Mucosa of descending colon (tissue), 3 donors: ENCODE data around the gene GRPEL1. TPM values are rescaled to one million over a fixed set of nuclear protein-coding genes. Genes with fewer than 3 reads are reported as not detected.

Source experiments
- ATAC-seq: fragments of 200-7000 bp; cut with Tn5 transposase; one replicate; pipeline ENCODE4 v1.9.1; 2020; ENCODE audit warnings: mild to moderate bottlenecking, moderate library complexity
- DNase-seq, 3 donors: peaks; one replicate each; pipeline ENCODE4 v3.0.0-alpha.2; 2020
- H3K36me3 ChIP-seq: fragments of 200-600 bp; one replicate; pipeline ENCODE4 v1.8.0; 2021; ENCODE audit warnings: low read depth, mild to moderate bottlenecking
- H3K4me1 ChIP-seq: fragments of 200-600 bp; one replicate; pipeline ENCODE4 v1.8.0; 2021; ENCODE audit warnings: low read depth, mild to moderate bottlenecking
- H3K4me3 ChIP-seq: fragments of 200-600 bp; one replicate; pipeline ENCODE4 v1.8.0; 2021; ENCODE audit warnings: mild to moderate bottlenecking
- H3K9me3 ChIP-seq: fragments of 200-600 bp; one replicate; pipeline ENCODE4 v1.8.0; 2021; ENCODE audit warnings: mild to moderate bottlenecking
- intact Hi-C, 2 donors: fragments of 100-400 bp; cut with DNase I in 1 of 2; cut with micrococcal nuclease in 1 of 2; formaldehyde crosslinking; loops; one replicate each; pipeline versions ENCODE4 v1.11.0 to v1.11.1; 2022; cut with DNase I, micrococcal nuclease
- total RNA-seq, 3 donors: library from RNA; stranded (reverse); fragmentation: NEBNext Ultra II Directional in 2 of 3; extraction: Animal tissue kit (Norgen Biotek cat#: 25700) in 2 of 3; gene quantifications; one replicate each; pipeline versions ENCODE4 v1.2.1 to v1.2.4, GENCODE V29; 2021 to 2023
- TF ChIP-seq, protein P1 (sequence below): fragments of 200-600 bp; IDR thresholded peaks from one replicate; pipeline ENCODE4 v1.8.0; 2022; ENCODE audit warnings: antibody characterized with exemption, mild to moderate bottlenecking
- donor health status: DM: no; HTN: no; CAD: no; lungs with moderate emphysema.
- donor health status: DM: no; HTN: no; CAD: no.
- donor health status: DM: no; HTN: yes; CAD: no.

GRPEL1 gene
- total RNA-seq, 3 donors from 2014 or later, result 27.5 to 31.5 (median 28.4) TPM

DNA sequence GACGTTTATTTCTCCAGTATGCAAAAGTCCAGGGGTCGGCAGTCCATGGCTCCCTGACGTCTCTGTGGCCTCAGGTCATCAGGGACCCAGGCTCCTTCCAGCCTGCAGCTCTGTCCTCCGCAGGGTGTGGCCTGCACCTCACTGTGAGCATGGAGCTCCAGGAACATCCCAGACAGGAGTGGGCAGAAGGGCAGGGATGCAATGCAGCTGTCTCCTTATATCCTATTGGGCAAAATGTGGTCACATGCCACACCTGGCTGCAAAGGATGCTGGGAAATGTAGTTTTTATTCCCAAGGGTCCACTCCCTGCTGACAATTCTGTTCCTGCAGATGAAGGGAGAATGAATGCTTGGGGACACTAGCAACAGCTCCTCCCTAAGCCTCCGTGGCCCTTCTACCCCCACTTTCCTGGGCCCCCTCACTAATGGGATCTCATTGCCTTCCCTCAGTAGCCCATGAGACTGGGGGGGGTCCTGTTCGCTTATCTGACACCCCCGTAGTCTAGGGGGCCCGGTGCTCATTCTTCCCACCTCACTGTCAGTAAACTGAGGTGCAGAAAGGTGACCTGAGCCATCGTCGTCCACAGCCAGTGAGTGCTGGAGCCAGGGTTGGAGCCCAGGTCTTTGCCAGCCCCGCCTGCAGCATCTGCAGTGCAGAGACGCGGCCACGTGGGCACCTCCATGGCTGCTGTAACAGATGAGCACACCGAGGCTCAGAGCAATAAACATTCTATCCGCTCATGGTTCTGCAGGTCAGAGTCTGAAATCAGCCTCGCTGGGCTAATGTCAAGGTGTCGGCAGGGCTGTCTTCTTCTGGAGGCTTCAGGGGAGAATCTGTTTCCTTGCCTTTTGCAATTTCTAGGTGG lies 5.9 kb upstream of the GRPEL1 start:
- no peaks in the 10 kb centered on the region for H3K36me3 ChIP-seq
- DNase-seq (peak in 1 of 3 donors; percentile 54), ATAC-seq (peak; percentile 43)
- no peaks in the 10 kb centered on the region for H3K9me3 ChIP-seq
- H3K4me1 ChIP-seq, result peaks cover 5% of the 10 kb centered on the region
- intact Hi-C loops, result loop anchor here (5.0 to 10.0 kb wide), 2 partner anchors 99 to 351 kb away; no protein-coding TSS in a partner anchor
- TF ChIP-seq, protein P1, sequence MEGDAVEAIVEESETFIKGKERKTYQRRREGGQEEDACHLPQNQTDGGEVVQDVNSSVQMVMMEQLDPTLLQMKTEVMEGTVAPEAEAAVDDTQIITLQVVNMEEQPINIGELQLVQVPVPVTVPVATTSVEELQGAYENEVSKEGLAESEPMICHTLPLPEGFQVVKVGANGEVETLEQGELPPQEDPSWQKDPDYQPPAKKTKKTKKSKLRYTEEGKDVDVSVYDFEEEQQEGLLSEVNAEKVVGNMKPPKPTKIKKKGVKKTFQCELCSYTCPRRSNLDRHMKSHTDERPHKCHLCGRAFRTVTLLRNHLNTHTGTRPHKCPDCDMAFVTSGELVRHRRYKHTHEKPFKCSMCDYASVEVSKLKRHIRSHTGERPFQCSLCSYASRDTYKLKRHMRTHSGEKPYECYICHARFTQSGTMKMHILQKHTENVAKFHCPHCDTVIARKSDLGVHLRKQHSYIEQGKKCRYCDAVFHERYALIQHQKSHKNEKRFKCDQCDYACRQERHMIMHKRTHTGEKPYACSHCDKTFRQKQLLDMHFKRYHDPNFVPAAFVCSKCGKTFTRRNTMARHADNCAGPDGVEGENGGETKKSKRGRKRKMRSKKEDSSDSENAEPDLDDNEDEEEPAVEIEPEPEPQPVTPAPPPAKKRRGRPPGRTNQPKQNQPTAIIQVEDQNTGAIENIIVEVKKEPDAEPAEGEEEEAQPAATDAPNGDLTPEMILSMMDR, result no peak
- H3K4me3 ChIP-seq, result no peak overlapping the region

DNA sequence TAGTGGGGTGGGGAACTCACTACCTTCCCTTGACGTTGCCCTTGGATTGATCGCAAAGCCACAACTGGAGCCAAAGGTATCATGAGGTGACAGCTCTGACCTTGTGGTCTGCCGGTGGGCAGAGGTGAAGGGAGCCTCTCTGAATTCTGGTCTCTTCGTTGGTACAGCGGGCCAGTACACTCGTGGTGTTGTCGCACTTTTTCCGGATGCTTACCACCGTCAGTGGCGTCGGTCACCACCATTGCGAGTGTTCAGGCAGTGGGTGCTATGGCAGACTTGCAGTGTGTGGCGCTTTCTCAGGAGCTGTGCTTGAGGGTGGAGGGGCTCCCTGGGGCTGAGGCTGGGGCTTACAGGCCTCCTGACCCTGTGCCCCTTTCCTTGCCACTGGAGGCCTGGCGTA lies 5.2 kb upstream of the GRPEL1 start:
- intact Hi-C loops, result loop anchor here (5.0 to 10.0 kb wide), 2 partner anchors 98 to 351 kb away; no protein-coding TSS in a partner anchor
- Histone ChIP-seq H3K4me3 (no peak overlapping the region), H3K9me3 (no peaks in the 10 kb centered on the region), H3K36me3 (peaks cover under 1% of the 10 kb centered on the region), H3K4me1 (peaks cover 5% of the 10 kb centered on the region)
- DNase-seq (no peak), ATAC-seq (no peak)
- TF ChIP-seq, protein P1, result no peak

DNA sequence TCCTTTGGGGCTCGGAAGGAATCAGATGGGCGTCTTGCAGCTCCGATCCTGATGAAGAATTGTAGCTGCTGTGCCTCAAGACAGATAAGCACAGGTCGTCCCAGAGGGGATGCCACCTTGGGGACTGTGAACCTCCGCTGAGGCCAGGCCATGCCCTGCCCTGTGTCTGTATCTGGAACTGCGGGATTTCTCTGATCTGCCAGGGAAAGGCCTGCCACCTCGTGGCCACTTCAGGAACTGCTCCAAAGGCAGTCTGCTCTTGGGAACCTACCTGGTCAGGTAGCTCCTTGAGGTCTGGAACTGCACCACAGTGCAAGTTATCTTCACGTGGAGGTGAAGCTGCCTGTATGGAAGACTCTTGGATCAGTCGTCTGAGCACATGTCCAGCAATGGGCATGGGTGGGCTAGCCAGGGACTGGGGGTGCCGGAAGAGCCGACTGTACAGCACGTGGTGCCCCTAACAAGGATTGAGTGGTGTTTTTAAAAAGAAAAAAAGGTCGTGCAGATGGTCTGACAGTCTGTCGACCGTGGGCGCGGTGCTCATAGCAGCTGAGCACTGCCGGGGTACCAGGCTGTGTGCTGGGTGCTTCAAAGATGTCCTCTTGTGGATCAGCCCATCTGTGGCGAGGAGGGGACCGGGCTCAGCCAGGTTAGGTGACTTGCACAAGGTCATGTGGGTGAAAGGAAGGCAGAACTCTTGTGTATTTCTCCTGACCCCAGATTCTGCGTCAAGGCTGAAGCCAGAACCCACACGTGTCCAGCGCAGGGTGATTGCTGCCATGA lies 3.1 kb upstream of the GRPEL1 start:
- DNase-seq (peak; percentile 82 to 95 (median 94)), ATAC-seq (peak; percentile 52)
- no peak overlapping the region for H3K4me3 ChIP-seq
- H3K4me1 ChIP-seq, result peaks cover 14% of the 10 kb centered on the region
- peaks cover 3% of the 10 kb centered on the region for H3K36me3 ChIP-seq
- H3K9me3 ChIP-seq, result no peaks in the 10 kb centered on the region
- intact Hi-C loops, result loop anchor here (5.0 to 10.0 kb wide), 2 partner anchors 96 to 349 kb away; no protein-coding TSS in a partner anchor
- TF ChIP-seq, protein P1, result peak; percentile 98

GRCh38 chr4:7068883-7069282 lies 1.0 kb upstream of the GRPEL1 start:
- H3K4me1 ChIP-seq, result peaks cover 18% of the 10 kb centered on the region
- ATAC-seq, result no peak
- peak in 1 of 3 donors; percentile 24 for DNase-seq
- peaks cover 3% of the 10 kb centered on the region for H3K36me3 ChIP-seq
- TF ChIP-seq, protein P1, result no peak
- H3K9me3 ChIP-seq, result no peaks in the 10 kb centered on the region
- H3K4me3 ChIP-seq, result no peak overlapping the region
- intact Hi-C loops, result no loop called here

DNA sequence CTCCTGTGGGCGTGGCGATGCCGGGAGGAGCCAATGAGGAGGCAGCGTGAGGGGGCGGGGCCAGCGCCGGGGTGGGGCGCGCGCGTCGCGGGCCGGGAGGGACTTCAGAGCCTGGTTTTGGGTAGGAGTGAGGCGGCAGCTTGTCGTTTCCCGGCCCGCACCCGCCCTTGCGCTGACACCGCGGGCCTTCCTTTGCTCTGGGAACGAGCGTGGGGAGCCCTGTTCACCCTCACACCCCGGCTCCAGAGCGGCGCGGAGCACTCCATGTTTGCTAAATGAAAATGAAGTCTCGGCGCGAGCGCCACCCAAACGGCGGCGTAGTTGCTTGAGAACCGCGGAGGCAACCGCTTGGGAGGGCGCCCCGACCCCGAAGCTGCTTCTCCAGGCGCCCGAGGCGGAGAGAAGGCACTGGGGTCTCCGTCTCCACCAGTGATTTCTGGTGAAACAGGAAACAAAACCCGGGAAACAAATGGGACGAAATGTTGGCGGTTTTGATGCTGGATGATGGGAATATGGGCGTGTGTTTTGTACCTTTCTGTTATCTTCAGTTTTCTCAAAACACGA lies 497 bp upstream of the GRPEL1 start:
- peaks cover 18% of the 10 kb centered on the region for H3K4me1 ChIP-seq
- TF ChIP-seq, protein P1, result no peak
- H3K9me3 ChIP-seq, result no peaks in the 10 kb centered on the region
- peak overlapping the region; percentile 97 for H3K4me3 ChIP-seq
- no peak for DNase-seq
- peaks cover 3% of the 10 kb centered on the region for H3K36me3 ChIP-seq
- intact Hi-C loops, result no loop called here
- no peak for ATAC-seq
